SK-N-MC (cell line): ENCODE data around the gene COIL.

Experiments used
- DNase-seq: peaks from one replicate; pipeline ENCODE4 v3.0.0-alpha.2; 2011; ENCODE audit warnings: low read depth, low spot score
- H3K27ac ChIP-seq: fragments of 200-600 bp; sonication (generic); 2 replicates; pipeline ENCODE4 v1.5.1; 2016; ENCODE audit warnings: mixed run types
- H3K36me3 ChIP-seq: fragments of 200-600 bp; sonication (generic); 2 replicates; pipeline ENCODE4 v1.6.1; 2017; ENCODE audit warnings: antibody characterized with exemption, low read length, mixed read lengths; ENCODE audit not compliant: insufficient read depth
- H3K4me3 ChIP-seq: fragments of 200-600 bp; sonication (generic); 2 replicates; pipeline ENCODE4 v1.5.1; 2016
- H3K9ac ChIP-seq: fragments of 200-600 bp; sonication (generic); 2 replicates; pipeline ENCODE4 v1.8.0; 2017; ENCODE audit warnings: mixed run types, mixed read lengths; ENCODE audit not compliant: insufficient read length
- H3K9me3 ChIP-seq: fragments of 200-600 bp; sonication (generic); 2 replicates; pipeline ENCODE4 v1.6.1; 2017; ENCODE audit warnings: low read depth, mild to moderate bottlenecking, antibody characterized with exemption, low read length, moderate library complexity, mixed read lengths
- EZH2 ChIP-seq: fragments of 200-600 bp; sonication (generic); IDR thresholded peaks from one replicate; pipeline ENCODE4 v1.6.1; 2017; ENCODE audit warnings: antibody characterized with exemption
- FOXP2 ChIP-seq: optimal IDR thresholded peaks from 2 replicates; pipeline ENCODE3; 2011; ENCODE audit warnings: mild to moderate bottlenecking, moderate library complexity; ENCODE audit not compliant: insufficient read depth; ENCODE audit errors: extremely low read length, control extremely low read depth
- POLR2AphosphoS5 ChIP-seq: IDR thresholded peaks from 2 replicates; pipeline ENCODE4 v1.6.1; 2012; ENCODE audit warnings: mild to moderate bottlenecking, low read depth, low read length, borderline replicate concordance

The COIL gene

GRCh38 chr17:56912105-56912999 is 48.5 kb downstream of the COIL start:
- no peak for TF ChIP-seq POLR2AphosphoS5
- TF ChIP-seq EZH2: no peak
- no peak for TF ChIP-seq FOXP2
- DNase-seq: no peak
- Histone ChIP-seq H3K27ac (no peak overlapping the region), H3K4me3 (peak overlapping the region; percentile 99), H3K9me3 (no peaks in the 10 kb centered on the region), H3K9ac (peak overlapping the region; percentile 34), H3K36me3 (peaks cover 11% of the 10 kb centered on the region; the same call in 1 of the 2 replicates)

GRCh38 chr17:56910509-56911235 is 50.2 kb downstream of the COIL start:
- Histone ChIP-seq H3K4me3 (no peak overlapping the region), H3K27ac (no peak overlapping the region)

GRCh38 chr17:56909742-56910508 is 50.9 kb downstream of the COIL start:
- TF ChIP-seq POLR2AphosphoS5 (no peak), FOXP2 (no peak), EZH2 (no peak)
- no peak for DNase-seq
- no peak overlapping the region for H3K9ac ChIP-seq
- no peak overlapping the region for H3K27ac ChIP-seq
- no peaks in the 10 kb centered on the region for H3K9me3 ChIP-seq
- no peak overlapping the region for H3K4me3 ChIP-seq
- peaks cover 27% of the 10 kb centered on the region; the same call in 1 of the 2 replicates for H3K36me3 ChIP-seq

More at GRCh38 chr17:56910509-56911235, 50.2 kb downstream of the COIL start:
- no peaks in the 10 kb centered on the region for H3K9me3 ChIP-seq
- no peak overlapping the region for H3K9ac ChIP-seq
- DNase-seq: no peak
- peaks cover 26% of the 10 kb centered on the region; the same call in 1 of the 2 replicates for H3K36me3 ChIP-seq
- TF ChIP-seq FOXP2 (no peak), POLR2AphosphoS5 (no peak), EZH2 (no peak)

- Histone ChIP-seq H3K27ac (no peak overlapping the region), H3K36me3 (peaks cover 45% of the 10 kb centered on the region), H3K4me3 (no peak overlapping the region), H3K9ac (no peak overlapping the region), H3K9me3 (no peaks in the 10 kb centered on the region)
- TF ChIP-seq POLR2AphosphoS5: no peak
- TF ChIP-seq EZH2: no peak
- no peak for TF ChIP-seq FOXP2
- DNase-seq: no peak
Measured at GRCh38 chr17:56908001-56908542, 52.8 kb downstream of the COIL start.

- Histone ChIP-seq H3K9ac (no peak overlapping the region), H3K4me3 (no peak overlapping the region), H3K36me3 (peaks cover 58% of the 10 kb centered on the region), H3K27ac (no peak overlapping the region), H3K9me3 (no peaks in the 10 kb centered on the region)
- DNase-seq: no peak
- TF ChIP-seq EZH2: no peak
- TF ChIP-seq POLR2AphosphoS5: no peak
- TF ChIP-seq FOXP2: no peak
Measured at GRCh38 chr17:56903560-56903959, 57.3 kb downstream of the COIL start.

GRCh38 chr17:56902348-56902747 is 58.5 kb downstream of the COIL start:
- H3K36me3 ChIP-seq: peaks cover 50% of the 10 kb centered on the region
- H3K9ac ChIP-seq: no peak overlapping the region
- TF ChIP-seq EZH2: no peak
- TF ChIP-seq POLR2AphosphoS5: no peak
- no peak for TF ChIP-seq FOXP2
- H3K27ac ChIP-seq: no peak overlapping the region
- no peaks in the 10 kb centered on the region for H3K9me3 ChIP-seq
- no peak overlapping the region for H3K4me3 ChIP-seq
- no peak for DNase-seq

- DNase-seq: no peak
- no peak overlapping the region for H3K9ac ChIP-seq
- H3K36me3 ChIP-seq: peaks cover 38% of the 10 kb centered on the region
- TF ChIP-seq EZH2 (no peak), POLR2AphosphoS5 (no peak), FOXP2 (no peak)
- H3K4me3 ChIP-seq: no peak overlapping the region
- H3K27ac ChIP-seq: no peak overlapping the region
- no peaks in the 10 kb centered on the region for H3K9me3 ChIP-seq
Measured at GRCh38 chr17:56899403-56899802, 61.4 kb downstream of the COIL start.
